Neural progenitor cell (in vitro differentiated cells): ENCODE measurements around the gene GABPB2. TPM values are rescaled to one million over a fixed set of nuclear protein-coding genes. Genes with fewer than 3 reads are reported as not detected.

Source experiments
- DNase-seq: peaks from one replicate; pipeline ENCODE4 v3.0.0-alpha.2; 2016; ENCODE audit warnings: low spot score
- H2AFZ ChIP-seq: fragments of 200-600 bp; sonication (generic); replicated peaks from 2 replicates; pipeline ENCODE4 v1.6.1; 2016; ENCODE audit warnings: antibody characterized with exemption
- H3F3A ChIP-seq: fragments of 200-600 bp; sonication (generic); 2 replicates; pipeline ENCODE4 v1.6.1; 2016; ENCODE audit warnings: antibody characterized with exemption, low read depth
- H3K27ac ChIP-seq: fragments of 200-600 bp; sonication (generic); 2 replicates; pipeline ENCODE4 v1.5.1; 2016; ENCODE audit warnings: mild to moderate bottlenecking
- H3K27me3 ChIP-seq: fragments of 200-600 bp; sonication (generic); 2 replicates; pipeline ENCODE4 v1.6.1; 2016; ENCODE audit warnings: mild to moderate bottlenecking, moderate library complexity
- H3K36me3 ChIP-seq: fragments of 200-600 bp; sonication (generic); 2 replicates; pipeline ENCODE4 v1.5.1; 2016
- H3K4me1 ChIP-seq: fragments of 200-600 bp; sonication (generic); 2 replicates; pipeline ENCODE4 v1.6.1; 2016; ENCODE audit warnings: mixed run types
- H3K4me2 ChIP-seq: fragments of 200-600 bp; sonication (generic); 2 replicates; pipeline ENCODE4 v1.6.1; 2016
- H3K4me3 ChIP-seq: fragments of 200-600 bp; sonication (generic); 2 replicates; pipeline ENCODE4 v1.5.1; 2016
- H3K79me2 ChIP-seq: fragments of 200-600 bp; sonication (generic); 2 replicates; pipeline ENCODE4 v1.6.1; 2016; ENCODE audit warnings: low read depth
- H3K9ac ChIP-seq: fragments of 200-600 bp; sonication (generic); 2 replicates; pipeline ENCODE4 v1.6.1; 2016
- H3K9me3 ChIP-seq: fragments of 200-600 bp; sonication (generic); 2 replicates; pipeline ENCODE4 v1.5.1; 2016; ENCODE audit warnings: low read depth
- H4K20me1 ChIP-seq: fragments of 200-600 bp; sonication (generic); 2 replicates; pipeline ENCODE4 v1.6.1; 2016; ENCODE audit warnings: low read depth
- H3K27ac Mint-ChIP-seq: 3 replicates; pipeline ENCODE4 v1.8.0; 2021; ENCODE audit warnings: mixed read lengths
- H3K27me3 Mint-ChIP-seq: 2 replicates; pipeline ENCODE4 v1.8.0; 2022; ENCODE audit warnings: low read depth, mild to moderate bottlenecking, inconsistent platforms, moderate library complexity, mixed read lengths; ENCODE audit not compliant: insufficient read depth
- H3K36me3 Mint-ChIP-seq: 3 replicates; pipeline ENCODE4 v1.8.0; 2021; ENCODE audit warnings: mixed read lengths
- H3K4me1 Mint-ChIP-seq: 3 replicates; pipeline ENCODE4 v1.8.0; 2021; ENCODE audit warnings: mixed read lengths
- H3K4me3 Mint-ChIP-seq: 3 replicates; pipeline ENCODE4 v1.8.0; 2021; ENCODE audit warnings: mild to moderate bottlenecking, moderate library complexity, mixed read lengths
- H3K9me3 Mint-ChIP-seq: 3 replicates; pipeline ENCODE4 v1.8.0; 2020; ENCODE audit warnings: mixed read lengths
- EZH2 ChIP-seq: fragments of 200-600 bp; sonication (generic); IDR thresholded peaks from 2 replicates; pipeline ENCODE4 v1.6.1; 2017; ENCODE audit warnings: antibody characterized with exemption, mild to moderate bottlenecking, moderate library complexity
- EZH2phosphoT487 ChIP-seq: fragments of 200-600 bp; sonication (generic); IDR thresholded peaks from 2 replicates; pipeline ENCODE4 v1.6.1; 2017; ENCODE audit warnings: antibody characterized with exemption
- total RNA-seq: library from RNA; depleted of rRNA; stranded (reverse); fragments of >200 nt; gene quantifications from 2 replicates; pipeline ENCODE4 v1.2.3, GENCODE V29; 2015; ENCODE audit warnings: low replicate concordance
- TF ChIP-seq, protein P1 (sequence below): fragments of 200-600 bp; sonication (generic); IDR thresholded peaks from 2 replicates; pipeline ENCODE4 v1.5.1; 2017; ENCODE audit warnings: antibody characterized with exemption, mild to moderate bottlenecking

Gene GABPB2
- total RNA-seq, 1 donor from 2014 or later, result 6.9 TPM

DNA sequence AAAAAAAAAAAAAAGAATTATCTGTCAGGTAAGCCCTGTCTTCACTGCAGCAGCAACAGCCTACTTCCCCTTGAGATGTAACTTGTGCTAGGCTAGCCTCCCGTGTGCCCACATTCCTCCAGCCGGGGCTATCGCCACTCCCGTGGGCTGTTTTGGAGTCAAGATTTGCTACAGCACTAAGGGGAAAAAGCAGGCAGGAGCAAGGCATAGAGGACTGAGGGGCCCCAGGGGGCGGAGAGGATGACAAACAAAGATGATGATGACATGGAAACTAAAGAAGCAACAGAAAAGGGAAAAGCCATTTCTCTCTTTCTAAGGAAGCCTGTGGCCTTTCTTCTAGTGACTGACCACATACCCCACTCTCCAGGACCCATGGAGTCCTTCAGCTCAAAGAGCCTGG lies 87.8 kb downstream of the GABPB2 start:
- Histone ChIP-seq H3K79me2 (no peaks in the 10 kb centered on the region), H2AFZ (no peak overlapping the region), H3K4me1 (no peaks in the 10 kb centered on the region), H3K4me2 (no peak overlapping the region), H3K9me3 (no peaks in the 10 kb centered on the region), H3K27ac (no peak overlapping the region), H3K36me3 (no peaks in the 10 kb centered on the region), H4K20me1 (no peaks in the 10 kb centered on the region), H3F3A (peaks cover 7% of the 10 kb centered on the region), H3K9ac (no peak overlapping the region), H3K4me3 (no peak overlapping the region), H3K27me3 (no peaks in the 10 kb centered on the region)
- Mint-ChIP-seq H3K27ac (no peak overlapping the region), H3K4me1 (peaks cover 2% of the 10 kb centered on the region), H3K36me3 (peaks cover 20% of the 10 kb centered on the region), H3K9me3 (no peaks in the 10 kb centered on the region), H3K4me3 (peak overlapping the region; percentile 41), H3K27me3 (peaks cover 3% of the 10 kb centered on the region)
- TF ChIP-seq EZH2 (no peak), EZH2phosphoT487 (no peak)
- TF ChIP-seq, protein P1, sequence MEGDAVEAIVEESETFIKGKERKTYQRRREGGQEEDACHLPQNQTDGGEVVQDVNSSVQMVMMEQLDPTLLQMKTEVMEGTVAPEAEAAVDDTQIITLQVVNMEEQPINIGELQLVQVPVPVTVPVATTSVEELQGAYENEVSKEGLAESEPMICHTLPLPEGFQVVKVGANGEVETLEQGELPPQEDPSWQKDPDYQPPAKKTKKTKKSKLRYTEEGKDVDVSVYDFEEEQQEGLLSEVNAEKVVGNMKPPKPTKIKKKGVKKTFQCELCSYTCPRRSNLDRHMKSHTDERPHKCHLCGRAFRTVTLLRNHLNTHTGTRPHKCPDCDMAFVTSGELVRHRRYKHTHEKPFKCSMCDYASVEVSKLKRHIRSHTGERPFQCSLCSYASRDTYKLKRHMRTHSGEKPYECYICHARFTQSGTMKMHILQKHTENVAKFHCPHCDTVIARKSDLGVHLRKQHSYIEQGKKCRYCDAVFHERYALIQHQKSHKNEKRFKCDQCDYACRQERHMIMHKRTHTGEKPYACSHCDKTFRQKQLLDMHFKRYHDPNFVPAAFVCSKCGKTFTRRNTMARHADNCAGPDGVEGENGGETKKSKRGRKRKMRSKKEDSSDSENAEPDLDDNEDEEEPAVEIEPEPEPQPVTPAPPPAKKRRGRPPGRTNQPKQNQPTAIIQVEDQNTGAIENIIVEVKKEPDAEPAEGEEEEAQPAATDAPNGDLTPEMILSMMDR, result no peak
- DNase-seq, result no peak

GRCh38 chr1:151158751-151159251 lies 88.2 kb downstream of the GABPB2 start:
- Mint-ChIP-seq H3K4me1 (peaks cover 2% of the 10 kb centered on the region), H3K36me3 (peaks cover 20% of the 10 kb centered on the region), H3K27ac (no peak overlapping the region), H3K9me3 (no peaks in the 10 kb centered on the region), H3K4me3 (no peak overlapping the region), H3K27me3 (peaks cover 3% of the 10 kb centered on the region)
- H3K79me2 ChIP-seq, result no peaks in the 10 kb centered on the region
- H3K9ac ChIP-seq, result no peak overlapping the region
- no peak overlapping the region for H3K4me2 ChIP-seq
- no peak for DNase-seq
- no peak overlapping the region for H3K27ac ChIP-seq
- H4K20me1 ChIP-seq, result no peaks in the 10 kb centered on the region
- H3K27me3 ChIP-seq, result no peaks in the 10 kb centered on the region
- no peak overlapping the region for H2AFZ ChIP-seq
- no peaks in the 10 kb centered on the region for H3K9me3 ChIP-seq
- peaks cover 7% of the 10 kb centered on the region for H3F3A ChIP-seq
- no peaks in the 10 kb centered on the region for H3K36me3 ChIP-seq
- no peak for TF ChIP-seq EZH2
- no peak for TF ChIP-seq EZH2phosphoT487
- TF ChIP-seq, protein P1, result no peak
- H3K4me1 ChIP-seq, result no peaks in the 10 kb centered on the region
- no peak overlapping the region for H3K4me3 ChIP-seq

DNA sequence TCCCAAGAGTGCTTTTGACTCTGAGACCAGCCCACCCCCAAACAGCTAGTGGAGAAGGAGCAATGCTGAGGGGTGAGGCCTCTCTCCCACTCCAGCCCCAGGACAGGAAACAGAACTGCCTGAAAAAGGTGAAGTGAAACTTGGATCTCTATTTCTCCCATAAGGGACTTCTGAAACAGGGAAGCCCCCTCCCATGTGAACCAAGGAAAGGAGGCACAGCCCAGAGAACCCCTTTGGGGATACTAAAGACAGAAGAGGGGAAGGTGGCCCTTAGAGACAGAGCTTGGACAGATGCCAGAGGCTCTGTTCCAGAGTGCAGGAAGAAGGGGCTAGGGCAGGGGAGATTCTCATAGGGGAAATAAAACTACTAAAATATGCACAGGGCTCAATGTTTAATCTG lies 88.8 kb downstream of the GABPB2 start:
- Mint-ChIP-seq H3K9me3 (no peaks in the 10 kb centered on the region), H3K4me1 (peaks cover 6% of the 10 kb centered on the region), H3K36me3 (peaks cover 20% of the 10 kb centered on the region), H3K27me3 (peaks cover 3% of the 10 kb centered on the region), H3K27ac (no peak overlapping the region), H3K4me3 (no peak overlapping the region)
- Histone ChIP-seq H4K20me1 (no peaks in the 10 kb centered on the region), H3K27ac (no peak overlapping the region), H3K4me3 (no peak overlapping the region), H3K9ac (no peak overlapping the region), H3K79me2 (peaks cover 5% of the 10 kb centered on the region), H3F3A (peaks cover 7% of the 10 kb centered on the region), H3K27me3 (no peaks in the 10 kb centered on the region), H3K9me3 (no peaks in the 10 kb centered on the region), H3K4me1 (peaks cover 2% of the 10 kb centered on the region), H2AFZ (no peak overlapping the region), H3K4me2 (no peak overlapping the region), H3K36me3 (no peaks in the 10 kb centered on the region)
- no peak for DNase-seq
- TF ChIP-seq EZH2, result no peak
- TF ChIP-seq, protein P1, result no peak
- no peak for TF ChIP-seq EZH2phosphoT487
